ENCODE results near the gene MYPN. TPM values are rescaled to one million over a fixed set of nuclear protein-coding genes. Genes with fewer than 3 reads are reported as not detected.

Gene MYPN
- total and polyA plus RNA-seq, 4 donors = 0.01 to 0.08 (median 0.03) TPM; not detected in 1

- no peaks in the 10 kb centered on the region for H3K9me3 ChIP-seq (ENCODE audit: control insufficient read depth in 4 of 4, low read length in 3 of 4)
- DNase-seq (ENCODE audit: low spot score) = no peak
- H3K36me3 ChIP-seq (ENCODE audit: control insufficient read depth in 4 of 4, insufficient read depth in 3 of 4, low read depth in 1 of 4, low read length in 3 of 4) = peaks cover 0 to 4% (median under 1%) of the 10 kb centered on the region in 4 donors
- no peak overlapping the region for H3K27ac ChIP-seq (ENCODE audit: low read depth in 1 of 2, low read length in 2 of 2)
- TF ChIP-seq NR2F2 (IDR thresholded peaks at IDR 0.05) (no peak), HNF4G (IDR thresholded peaks at IDR 0.05) (no peak), FOXA1 (IDR thresholded peaks at IDR 0.05) (no peak), JUND (IDR thresholded peaks at IDR 0.05) (no peak), SP1 (IDR thresholded peaks at IDR 0.05) (no peak)
- no peak overlapping the region for H3K9ac ChIP-seq (ENCODE audit: low read depth in 1 of 2, low read length in 2 of 2)
- WGBS = 94% methylated on average over 6 of the region's 6 CpGs
- H3K27me3 ChIP-seq (ENCODE audit: control insufficient read depth in 4 of 4, insufficient read depth in 4 of 4, low read length in 3 of 4) = no peaks in the 10 kb centered on the region
- no peak overlapping the region for H3K4me3 ChIP-seq (ENCODE audit: low read depth in 1 of 3, low read length in 3 of 3)
- no peaks in the 10 kb centered on the region for H3K4me1 ChIP-seq (ENCODE audit: control insufficient read depth in 4 of 4, insufficient read depth in 4 of 4, low read length in 3 of 4)
Measured at GRCh38 chr10:68238371-68238770, 129.1 kb downstream of the MYPN start.

- Histone ChIP-seq H3K4me3 (ENCODE audit: low read depth in 1 of 3, low read length in 3 of 3) (no peak overlapping the region), H3K27ac (ENCODE audit: low read depth in 1 of 2, low read length in 2 of 2) (no peak overlapping the region), H3K27me3 (ENCODE audit: control insufficient read depth in 4 of 4, insufficient read depth in 4 of 4, low read length in 3 of 4) (no peaks in the 10 kb centered on the region), H3K36me3 (ENCODE audit: control insufficient read depth in 4 of 4, insufficient read depth in 3 of 4, low read depth in 1 of 4, low read length in 3 of 4) (peaks cover 0 to 4% (median under 1%) of the 10 kb centered on the region in 4 donors), H3K9ac (ENCODE audit: low read depth in 1 of 2, low read length in 2 of 2) (no peak overlapping the region), H3K9me3 (ENCODE audit: control insufficient read depth in 4 of 4, low read length in 3 of 4) (no peaks in the 10 kb centered on the region), H3K4me1 (ENCODE audit: control insufficient read depth in 4 of 4, insufficient read depth in 4 of 4, low read length in 3 of 4) (no peaks in the 10 kb centered on the region)
- WGBS = 95% methylated on average over 5 of the region's 5 CpGs
- no peak for TF ChIP-seq RXRA (IDR thresholded peaks at IDR 0.05)
- no peak for DNase-seq (ENCODE audit: low spot score)
Measured at GRCh38 chr10:68239069-68239468, 129.8 kb downstream of the MYPN start.

GRCh38 chr10:68239596-68240150 lies 130.4 kb downstream of the MYPN start:
- H3K36me3 ChIP-seq (ENCODE audit: control insufficient read depth in 4 of 4, insufficient read depth in 3 of 4, low read depth in 1 of 4, low read length in 3 of 4) = peaks cover 0 to 4% (median under 1%) of the 10 kb centered on the region in 4 donors
- H3K27me3 ChIP-seq (ENCODE audit: control insufficient read depth in 4 of 4, insufficient read depth in 4 of 4, low read length in 3 of 4) = no peaks in the 10 kb centered on the region
- H3K27ac ChIP-seq (ENCODE audit: low read depth in 1 of 2, low read length in 2 of 2) = no peak overlapping the region
- TF ChIP-seq HNF4A (conservative IDR thresholded peaks at IDR 0.05) (no peak), SP1 (IDR thresholded peaks at IDR 0.05) (no peak), FOXA2 (IDR thresholded peaks at IDR 0.05) (no peak), CTCF (IDR thresholded peaks at IDR 0.05; ENCODE audit: low read depth, low read length, missing input control) (no peak), MAX (IDR thresholded peaks at IDR 0.05) (no peak), TAF1 (conservative IDR thresholded peaks at IDR 0.05) (no peak), JUND (IDR thresholded peaks at IDR 0.05) (no peak), EGR1 (IDR thresholded peaks at IDR 0.05; ENCODE audit: low read depth in 2 of 2) (no peak), RAD21 (IDR thresholded peaks at IDR 0.05) (no peak), REST (IDR thresholded peaks at IDR 0.05) (no peak), ATF3 (IDR thresholded peaks at IDR 0.05) (no peak), HNF4G (IDR thresholded peaks at IDR 0.05) (no peak), NR2F2 (IDR thresholded peaks at IDR 0.05) (no peak), GABPA (IDR thresholded peaks at IDR 0.05 in 1 of 2, conservative IDR thresholded peaks at IDR 0.05 in 1 of 2) (no peak), RXRA (IDR thresholded peaks at IDR 0.05) (no peak)
- TF ChIP-seq, protein P1, sequence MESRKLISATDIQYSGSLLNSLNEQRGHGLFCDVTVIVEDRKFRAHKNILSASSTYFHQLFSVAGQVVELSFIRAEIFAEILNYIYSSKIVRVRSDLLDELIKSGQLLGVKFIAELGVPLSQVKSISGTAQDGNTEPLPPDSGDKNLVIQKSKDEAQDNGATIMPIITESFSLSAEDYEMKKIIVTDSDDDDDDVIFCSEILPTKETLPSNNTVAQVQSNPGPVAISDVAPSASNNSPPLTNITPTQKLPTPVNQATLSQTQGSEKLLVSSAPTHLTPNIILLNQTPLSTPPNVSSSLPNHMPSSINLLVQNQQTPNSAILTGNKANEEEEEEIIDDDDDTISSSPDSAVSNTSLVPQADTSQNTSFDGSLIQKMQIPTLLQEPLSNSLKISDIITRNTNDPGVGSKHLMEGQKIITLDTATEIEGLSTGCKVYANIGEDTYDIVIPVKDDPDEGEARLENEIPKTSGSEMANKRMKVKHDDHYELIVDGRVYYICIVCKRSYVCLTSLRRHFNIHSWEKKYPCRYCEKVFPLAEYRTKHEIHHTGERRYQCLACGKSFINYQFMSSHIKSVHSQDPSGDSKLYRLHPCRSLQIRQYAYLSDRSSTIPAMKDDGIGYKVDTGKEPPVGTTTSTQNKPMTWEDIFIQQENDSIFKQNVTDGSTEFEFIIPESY (IDR thresholded peaks at IDR 0.05) = no peak
- no peak overlapping the region for H3K4me3 ChIP-seq (ENCODE audit: low read depth in 1 of 3, low read length in 3 of 3)
- H3K9me3 ChIP-seq (ENCODE audit: control insufficient read depth in 4 of 4, low read length in 3 of 4) = no peaks in the 10 kb centered on the region
- H3K9ac ChIP-seq (ENCODE audit: low read depth in 1 of 2, low read length in 2 of 2) = no peak overlapping the region
- no peak for DNase-seq (ENCODE audit: low spot score)
- 84% methylated on average over 5 of the region's 5 CpGs for WGBS
- H3K4me1 ChIP-seq (ENCODE audit: control insufficient read depth in 4 of 4, insufficient read depth in 4 of 4, low read length in 3 of 4) = no peaks in the 10 kb centered on the region
